K562 (cell line): ENCODE measurements around the gene TRIM62. TPM values are rescaled to one million over a fixed set of nuclear protein-coding genes. Genes with fewer than 3 reads are reported as not detected.

ENCODE experiments used
- ARID2 ChIP-seq: fragments of 450-650 bp; IDR thresholded peaks from 2 replicates; pipeline ENCODE4 v1.6.1; 2017; ENCODE audit warnings: antibody characterized with exemption, mild to moderate bottlenecking
- GTF2F1 ChIP-seq: IDR thresholded peaks from 2 replicates; pipeline ENCODE4 v1.6.1; 2011; ENCODE audit warnings: low read depth, low read length, improper control_type of control experiment
- HCFC1 ChIP-seq: IDR thresholded peaks from 2 replicates; pipeline ENCODE4 v1.6.1; 2012; ENCODE audit warnings: low read depth, low read length, improper control_type of control experiment
- HDAC6 ChIP-seq: IDR thresholded peaks from 2 replicates; pipeline ENCODE4 v1.6.1; 2012; ENCODE audit warnings: low read depth, mild to moderate bottlenecking, control low read depth, inconsistent platforms, low read length, moderate library complexity
- L3MBTL2 ChIP-seq: fragments of 450-650 bp; IDR thresholded peaks from 2 replicates; pipeline ENCODE4 v1.6.1; 2016; ENCODE audit warnings: mild to moderate bottlenecking, moderate library complexity
- NELFE ChIP-seq: IDR thresholded peaks from 2 replicates; pipeline ENCODE4 v1.6.1; 2011; ENCODE audit warnings: mild to moderate bottlenecking; ENCODE audit not compliant: insufficient read depth, insufficient read length
- NFIC ChIP-seq: fragments of 450-650 bp; IDR thresholded peaks from 2 replicates; pipeline ENCODE4 v1.6.1; 2017; ENCODE audit warnings: mild to moderate bottlenecking, inconsistent platforms
- RAD21 ChIP-seq, 2 experiments: fragments of 250-450 bp in 1 of 2; fragments of 450-650 bp in 1 of 2; sonication (Bioruptor Pico) in 1 of 2; formaldehyde crosslinking in 1 of 2; IDR thresholded peaks in 1 of 2; conservative IDR thresholded peaks in 1 of 2; 2 replicates each; pipeline versions ENCODE4 v1.4.0 to v1.8.0; 2020 to 2022; ENCODE audit warnings: mild to moderate bottlenecking in 2 of 2, moderate library complexity in 1 of 2
- TFAM ChIP-seq: fragments of 250-450 bp; sonication (Bioruptor Pico); conservative IDR thresholded peaks from 2 replicates; pipeline ENCODE4 v1.5.0; 2021; ENCODE audit warnings: mild to moderate bottlenecking, moderate library complexity
- ZC3H4 ChIP-seq: sonication (generic); formaldehyde crosslinking; IDR thresholded peaks from 2 replicates; pipeline ENCODE4 v1.9.0; 2021; ENCODE audit warnings: missing genetic modification reagents, borderline replicate concordance
- ZFX ChIP-seq: sonication (generic); formaldehyde crosslinking; IDR thresholded peaks from 2 replicates; pipeline ENCODE4 v1.8.0; 2022; ENCODE audit warnings: mild to moderate bottlenecking, missing genetic modification reagents, moderate library complexity
- ZNF589 ChIP-seq: fragments of 200-800 bp; sonication (Bioruptor generic); IDR thresholded peaks from 2 replicates; pipeline ENCODE4 v1.6.1; 2016; ENCODE audit warnings: low read depth, missing genetic modification characterization, missing compliant biosample characterization
- polyA plus RNA-seq, 8 experiments: library from polyadenylated mRNA; depleted of rRNA in 4 of 8; stranded (reverse) in 5 of 8; unstranded in 3 of 8; fragments of >200 nt; fragmentation: Nextera tagmentation in 2 of 8; fragmentation: Illumina TruSeq in 1 of 8; extraction: Ambion mirVana in 2 of 8; extraction: Trizol in 1 of 8; gene quantifications; 2 replicates each; pipeline versions ENCODE4 v1.2.1 to v1.2.3, GENCODE V29; 2011 to 2014; ENCODE audit warnings: inconsistent platforms in 1 of 8, missing spikeins in 1 of 8
- total RNA-seq, 7 experiments: library from RNA; depleted of rRNA in 6 of 7; stranded (reverse); fragments of >200 nt in 6 of 7; fragmentation: Illumina TruSeq in 2 of 7; extraction: Trizol in 2 of 7; gene quantifications; 2 replicates each; pipeline versions ENCODE4 v1.2.1 to v1.2.3, GENCODE V29; 2011 to 2021; ENCODE audit warnings: low replicate concordance in 1 of 7
- TF ChIP-seq, protein P1 (sequence below): fragments of 250-450 bp; sonication (Bioruptor Pico); IDR thresholded peaks from 2 replicates; pipeline ENCODE4 v1.4.0; 2020
- TF ChIP-seq, protein P2 (sequence below): fragments of 450-650 bp; IDR thresholded peaks from 2 replicates; pipeline ENCODE4 v1.6.1; 2018; ENCODE audit not compliant: partially characterized antibody
- TF ChIP-seq, protein P3 (sequence below): fragments of 250-450 bp; sonication (Bioruptor Pico); IDR thresholded peaks from 2 replicates; pipeline ENCODE4 v1.5.0; 2021; ENCODE audit warnings: mild to moderate bottlenecking, borderline replicate concordance

Gene TRIM62
- total and polyA plus RNA-seq, 9 of the 15 experiments (the other 6 are each of a cell fraction or from before 2014, with no cell fraction given), result 0.18 to 2.3 (median 0.52) TPM

DNA sequence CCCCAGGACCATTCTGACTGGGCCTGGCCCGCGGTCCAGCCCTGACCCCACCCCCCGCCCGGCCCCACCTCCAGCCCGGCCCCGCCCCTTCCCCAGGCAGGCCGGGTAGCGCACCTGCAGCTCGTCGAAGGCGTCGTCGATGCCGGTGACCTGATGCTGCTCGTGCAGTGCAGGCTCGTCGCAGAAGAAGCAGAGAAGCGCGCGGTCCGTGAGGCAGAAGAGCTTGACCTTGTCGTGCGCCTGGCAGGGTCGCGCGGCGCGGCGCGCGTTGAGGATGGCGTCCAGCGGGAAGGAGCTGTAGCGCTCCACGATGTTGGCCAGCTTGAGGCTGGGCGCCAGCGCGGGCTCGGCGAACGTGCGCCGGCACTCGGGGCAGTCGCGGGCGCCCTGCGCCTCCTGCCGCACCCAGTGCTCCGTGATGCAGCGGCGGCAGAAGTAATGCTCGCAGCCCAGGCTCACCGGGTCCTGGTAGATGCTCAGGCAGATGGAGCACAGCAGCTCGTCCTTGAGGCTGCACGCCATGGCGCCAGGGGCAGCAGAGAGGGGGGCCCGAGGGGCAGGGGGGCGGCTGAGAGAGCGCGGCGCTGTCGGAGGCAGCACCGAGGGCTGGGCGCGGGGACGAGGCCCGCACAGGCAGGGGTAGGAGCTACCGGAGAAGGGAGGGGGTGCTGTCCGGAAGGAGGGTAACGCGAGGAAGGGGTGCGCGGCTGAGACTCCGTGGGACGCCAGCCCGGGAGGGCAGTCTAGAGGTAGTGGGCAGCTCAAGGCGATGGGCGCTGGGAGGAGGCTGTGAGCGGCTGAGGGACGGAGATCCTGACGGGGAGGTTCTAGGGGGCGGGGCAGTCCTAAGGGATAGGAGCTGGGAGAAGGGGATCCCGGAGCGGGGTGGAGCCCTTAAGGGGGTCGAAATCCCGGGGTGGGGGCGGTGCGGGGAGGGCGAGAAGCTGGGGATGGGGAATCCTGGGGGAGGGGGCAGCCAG, 642 bp downstream of the TRIM62 start (continued):
- TF ChIP-seq NELFE (no peak), NFIC (peak; percentile 70), ARID2 (no peak), RAD21 (CRISPR knock-in tag; conservative IDR thresholded peaks at IDR 0.05 in 1 of 2, IDR thresholded peaks at IDR 0.05 in 1 of 2) (no peak), GTF2F1 (no peak), L3MBTL2 (peak; percentile 96), ZFX (CRISPR knock-in tag) (no peak), ZNF589 (CRISPR knock-in tag) (no peak), HDAC6 (no peak), ZC3H4 (0 out of 2 replicates have a peak, but pooled peaks have one; percentile 35), HCFC1 (no peak), TFAM (CRISPR knock-in tag) (no peak)
- TF ChIP-seq, protein P1, sequence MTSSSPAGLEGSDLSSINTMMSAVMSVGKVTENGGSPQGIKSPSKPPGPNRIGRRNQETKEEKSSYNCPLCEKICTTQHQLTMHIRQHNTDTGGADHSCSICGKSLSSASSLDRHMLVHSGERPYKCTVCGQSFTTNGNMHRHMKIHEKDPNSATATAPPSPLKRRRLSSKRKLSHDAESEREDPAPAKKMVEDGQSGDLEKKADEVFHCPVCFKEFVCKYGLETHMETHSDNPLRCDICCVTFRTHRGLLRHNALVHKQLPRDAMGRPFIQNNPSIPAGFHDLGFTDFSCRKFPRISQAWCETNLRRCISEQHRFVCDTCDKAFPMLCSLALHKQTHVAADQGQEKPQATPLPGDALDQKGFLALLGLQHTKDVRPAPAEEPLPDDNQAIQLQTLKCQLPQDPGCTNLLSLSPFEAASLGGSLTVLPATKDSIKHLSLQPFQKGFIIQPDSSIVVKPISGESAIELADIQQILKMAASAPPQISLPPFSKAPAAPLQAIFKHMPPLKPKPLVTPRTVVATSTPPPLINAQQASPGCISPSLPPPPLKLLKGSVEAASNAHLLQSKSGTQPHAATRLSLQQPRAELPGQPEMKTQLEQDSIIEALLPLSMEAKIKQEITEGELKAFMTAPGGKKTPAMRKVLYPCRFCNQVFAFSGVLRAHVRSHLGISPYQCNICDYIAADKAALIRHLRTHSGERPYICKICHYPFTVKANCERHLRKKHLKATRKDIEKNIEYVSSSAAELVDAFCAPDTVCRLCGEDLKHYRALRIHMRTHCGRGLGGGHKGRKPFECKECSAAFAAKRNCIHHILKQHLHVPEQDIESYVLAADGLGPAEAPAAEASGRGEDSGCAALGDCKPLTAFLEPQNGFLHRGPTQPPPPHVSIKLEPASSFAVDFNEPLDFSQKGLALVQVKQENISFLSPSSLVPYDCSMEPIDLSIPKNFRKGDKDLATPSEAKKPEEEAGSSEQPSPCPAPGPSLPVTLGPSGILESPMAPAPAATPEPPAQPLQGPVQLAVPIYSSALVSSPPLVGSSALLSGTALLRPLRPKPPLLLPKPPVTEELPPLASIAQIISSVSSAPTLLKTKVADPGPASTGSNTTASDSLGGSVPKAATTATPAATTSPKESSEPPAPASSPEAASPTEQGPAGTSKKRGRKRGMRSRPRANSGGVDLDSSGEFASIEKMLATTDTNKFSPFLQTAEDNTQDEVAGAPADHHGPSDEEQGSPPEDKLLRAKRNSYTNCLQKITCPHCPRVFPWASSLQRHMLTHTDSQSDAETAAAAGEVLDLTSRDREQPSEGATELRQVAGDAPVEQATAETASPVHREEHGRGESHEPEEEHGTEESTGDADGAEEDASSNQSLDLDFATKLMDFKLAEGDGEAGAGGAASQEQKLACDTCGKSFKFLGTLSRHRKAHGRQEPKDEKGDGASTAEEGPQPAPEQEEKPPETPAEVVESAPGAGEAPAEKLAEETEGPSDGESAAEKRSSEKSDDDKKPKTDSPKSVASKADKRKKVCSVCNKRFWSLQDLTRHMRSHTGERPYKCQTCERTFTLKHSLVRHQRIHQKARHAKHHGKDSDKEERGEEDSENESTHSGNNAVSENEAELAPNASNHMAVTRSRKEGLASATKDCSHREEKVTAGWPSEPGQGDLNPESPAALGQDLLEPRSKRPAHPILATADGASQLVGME (CRISPR knock-in tag), result 0 out of 2 replicates have a peak, but pooled peaks have one; percentile 60
- TF ChIP-seq, protein P2, sequence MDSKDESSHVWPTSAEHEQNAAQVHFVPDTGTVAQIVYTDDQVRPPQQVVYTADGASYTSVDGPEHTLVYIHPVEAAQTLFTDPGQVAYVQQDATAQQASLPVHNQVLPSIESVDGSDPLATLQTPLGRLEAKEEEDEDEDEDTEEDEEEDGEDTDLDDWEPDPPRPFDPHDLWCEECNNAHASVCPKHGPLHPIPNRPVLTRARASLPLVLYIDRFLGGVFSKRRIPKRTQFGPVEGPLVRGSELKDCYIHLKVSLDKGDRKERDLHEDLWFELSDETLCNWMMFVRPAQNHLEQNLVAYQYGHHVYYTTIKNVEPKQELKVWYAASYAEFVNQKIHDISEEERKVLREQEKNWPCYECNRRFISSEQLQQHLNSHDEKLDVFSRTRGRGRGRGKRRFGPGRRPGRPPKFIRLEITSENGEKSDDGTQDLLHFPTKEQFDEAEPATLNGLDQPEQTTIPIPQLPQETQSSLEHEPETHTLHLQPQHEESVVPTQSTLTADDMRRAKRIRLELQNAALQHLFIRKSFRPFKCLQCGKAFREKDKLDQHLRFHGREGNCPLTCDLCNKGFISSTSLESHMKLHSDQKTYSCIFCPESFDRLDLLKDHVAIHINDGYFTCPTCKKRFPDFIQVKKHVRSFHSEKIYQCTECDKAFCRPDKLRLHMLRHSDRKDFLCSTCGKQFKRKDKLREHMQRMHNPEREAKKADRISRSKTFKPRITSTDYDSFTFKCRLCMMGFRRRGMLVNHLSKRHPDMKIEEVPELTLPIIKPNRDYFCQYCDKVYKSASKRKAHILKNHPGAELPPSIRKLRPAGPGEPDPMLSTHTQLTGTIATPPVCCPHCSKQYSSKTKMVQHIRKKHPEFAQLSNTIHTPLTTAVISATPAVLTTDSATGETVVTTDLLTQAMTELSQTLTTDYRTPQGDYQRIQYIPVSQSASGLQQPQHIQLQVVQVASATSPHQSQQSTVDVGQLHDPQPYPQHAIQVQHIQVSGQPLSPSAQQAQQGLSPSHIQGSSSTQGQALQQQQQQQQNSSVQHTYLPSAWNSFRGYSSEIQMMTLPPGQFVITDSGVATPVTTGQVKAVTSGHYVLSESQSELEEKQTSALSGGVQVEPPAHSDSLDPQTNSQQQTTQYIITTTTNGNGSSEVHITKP, result no peak
- TF ChIP-seq, protein P3, sequence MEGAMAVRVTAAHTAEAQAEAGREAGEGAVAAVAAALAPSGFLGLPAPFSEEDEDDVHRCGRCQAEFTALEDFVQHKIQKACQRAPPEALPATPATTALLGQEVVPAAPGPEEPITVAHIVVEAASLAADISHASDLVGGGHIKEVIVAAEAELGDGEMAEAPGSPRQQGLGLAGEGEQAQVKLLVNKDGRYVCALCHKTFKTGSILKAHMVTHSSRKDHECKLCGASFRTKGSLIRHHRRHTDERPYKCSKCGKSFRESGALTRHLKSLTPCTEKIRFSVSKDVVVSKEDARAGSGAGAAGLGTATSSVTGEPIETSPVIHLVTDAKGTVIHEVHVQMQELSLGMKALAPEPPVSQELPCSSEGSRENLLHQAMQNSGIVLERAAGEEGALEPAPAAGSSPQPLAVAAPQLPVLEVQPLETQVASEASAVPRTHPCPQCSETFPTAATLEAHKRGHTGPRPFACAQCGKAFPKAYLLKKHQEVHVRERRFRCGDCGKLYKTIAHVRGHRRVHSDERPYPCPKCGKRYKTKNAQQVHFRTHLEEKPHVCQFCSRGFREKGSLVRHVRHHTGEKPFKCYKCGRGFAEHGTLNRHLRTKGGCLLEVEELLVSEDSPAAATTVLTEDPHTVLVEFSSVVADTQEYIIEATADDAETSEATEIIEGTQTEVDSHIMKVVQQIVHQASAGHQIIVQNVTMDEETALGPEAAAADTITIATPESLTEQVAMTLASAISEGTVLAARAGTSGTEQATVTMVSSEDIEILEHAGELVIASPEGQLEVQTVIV (CRISPR knock-in tag), result no peak
